Measurements from ENCODE around the gene LRRC45. TPM values are rescaled to one million over a fixed set of nuclear protein-coding genes. Genes with fewer than 3 reads are reported as not detected.

The LRRC45 gene
- total RNA-seq (2021), result 34.3 and 37.8 TPM in 2 replicates
- percentile 47 among the genes with signal in this experiment for Bru-seq, nascent RNA
- BruChase-seq, experiment 1, labeled RNA remaining after a 2-hour chase, result percentile 60 among the genes with signal in this experiment
- percentile 71 among the genes with signal in this experiment for BruChase-seq, experiment 2, labeled RNA remaining after a 6-hour chase
- long read RNA-seq, transcript LRRC45-201 (17 exons, 2,701 nt), result major isoform, 47 of 78 reads
- long read RNA-seq, partial matches to known transcripts, result 7 of 78 reads
- long read RNA-seq, other reads (novel, unspliced or antisense), result 24 of 78 reads

- H3K36me3 ChIP-seq (ENCODE audit: insufficient read depth, low read length, poor library complexity, severe bottlenecking), result peaks cover 13% of the 10 kb centered on the region
- no peak for TF ChIP-seq EZH2 (IDR thresholded peaks at IDR 0.05; ENCODE audit: borderline replicate concordance, low read depth, low read length, poor library complexity, severe bottlenecking)
- no peak for TF ChIP-seq CTCF (conservative IDR thresholded peaks at IDR 0.05; ENCODE audit: low read depth, low read length)
- H3K27me3 ChIP-seq (replicated peaks; ENCODE audit: insufficient read depth, low read depth, low read length, poor library complexity), result no peaks in the 10 kb centered on the region
- H3K4me1 ChIP-seq (ENCODE audit: insufficient read depth, low read length, poor library complexity, severe bottlenecking), result peaks cover 20% of the 10 kb centered on the region
- ChIA-PET POLR2A (ENCODE audit: low non-redundant PET) (interaction anchor here (0.6 to 1.2 kb wide), 5 partner anchors 15 to 310 kb away, joined by 3 to 23 read pairs (median 3); partner anchors contain the start of gene DCXR), CTCF (interaction anchor here (1.7 to 4.1 kb wide), 2 partner anchors 15 to 63 kb away, joined by 6 to 23 read pairs; partner anchors contain the start of gene DCXR)
- peak within 1 kb of the TSS; percentile 97 for H3K4me3 ChIP-seq (ENCODE audit: low read depth, low read length, poor library complexity, severe bottlenecking)
- no peaks in the 10 kb centered on the region for H3K9me3 ChIP-seq (ENCODE audit: low read depth, low read length, poor library complexity, severe bottlenecking)
- DNase-seq (ENCODE audit: low spot score), result peak; percentile 100
- peak within 1 kb of the TSS; percentile 75 for H3K27ac ChIP-seq (ENCODE audit: low read depth, low read length, poor library complexity, severe bottlenecking)
- intact Hi-C loops (cut with micrococcal nuclease; ENCODE audit: unreplicated experiment), result loop anchor here (5.0 kb wide), 1 partner anchor 66 kb away; no protein-coding TSS in a partner anchor
- no TSS peak for BruUV-seq (replicated peaks)
Observed at GRCh38 chr17:82022981-82023446, at the start of gene LRRC45. Gene LRRC45, plus strand, starts transcription at chr17:82023305. Its CDS starts 339 bp downstream, at chr17:82023644.

- ChIA-PET POLR2A (ENCODE audit: low non-redundant PET) (no interaction called here), CTCF (interaction anchor here (0.7 kb wide), 1 partner anchor 155 kb away, joined by 12 read pairs; no protein-coding TSS in a partner anchor)
- BruUV-seq (replicated peaks), result no TSS peak
Observed at GRCh38 chr17:81973432-81973831, 49.7 kb upstream of the LRRC45 start.

More at GRCh38 chr17:81973432-81973831, 49.7 kb upstream of the LRRC45 start:
- no peak for DNase-seq (ENCODE audit: low spot score)
- H3K36me3 ChIP-seq (ENCODE audit: insufficient read depth, low read length, poor library complexity, severe bottlenecking), result no peaks in the 10 kb centered on the region
- H3K27ac ChIP-seq (ENCODE audit: low read depth, low read length, poor library complexity, severe bottlenecking), result no peak overlapping the region
- H3K4me3 ChIP-seq (ENCODE audit: low read depth, low read length, poor library complexity, severe bottlenecking), result no peak overlapping the region
- TF ChIP-seq EZH2 (IDR thresholded peaks at IDR 0.05; ENCODE audit: borderline replicate concordance, low read depth, low read length, poor library complexity, severe bottlenecking) (no peak), CTCF (conservative IDR thresholded peaks at IDR 0.05; ENCODE audit: low read depth, low read length) (no peak)
- no peaks in the 10 kb centered on the region for H3K27me3 ChIP-seq (replicated peaks; ENCODE audit: insufficient read depth, low read depth, low read length, poor library complexity)
- intact Hi-C loops (cut with micrococcal nuclease; ENCODE audit: unreplicated experiment), result no loop called here
- H3K4me1 ChIP-seq (ENCODE audit: insufficient read depth, low read length, poor library complexity, severe bottlenecking), result no peaks in the 10 kb centered on the region
- H3K9me3 ChIP-seq (ENCODE audit: low read depth, low read length, poor library complexity, severe bottlenecking), result peaks cover 3% of the 10 kb centered on the region
